Progenitor cell of endocrine pancreas (in vitro differentiated cells): ENCODE results near the gene ARHGAP26. TPM values are rescaled to one million over a fixed set of nuclear protein-coding genes. Genes with fewer than 3 reads are reported as not detected.

Experiments used
- DNase-seq: peaks from one replicate; pipeline ENCODE4 v3.0.0; 2021; ENCODE audit warnings: low spot score; ENCODE audit not compliant: unreplicated experiment
- H3K27ac Mint-ChIP-seq: 2 replicates; pipeline ENCODE4 v1.8.0; 2021; ENCODE audit warnings: mild to moderate bottlenecking, moderate library complexity, mixed read lengths
- H3K27me3 Mint-ChIP-seq: 2 replicates; pipeline ENCODE4 v1.8.0; 2021; ENCODE audit warnings: mixed read lengths
- H3K36me3 Mint-ChIP-seq: 2 replicates; pipeline ENCODE4 v1.8.0; 2022; ENCODE audit warnings: mixed read lengths; ENCODE audit not compliant: insufficient read depth
- H3K4me1 Mint-ChIP-seq: 2 replicates; pipeline ENCODE4 v1.8.0; 2021; ENCODE audit warnings: low read depth, mixed read lengths
- H3K4me3 Mint-ChIP-seq: 2 replicates; pipeline ENCODE4 v1.8.0; 2021; ENCODE audit warnings: low read depth, mild to moderate bottlenecking, moderate library complexity, mixed read lengths
- H3K9me3 Mint-ChIP-seq: 2 replicates; pipeline ENCODE4 v1.8.0; 2021; ENCODE audit warnings: low read depth, mixed read lengths
- CTCF ChIP-seq: fragments of 200-600 bp; sonication (generic); IDR thresholded peaks from one replicate; pipeline ENCODE4 v1.5.0; 2021; ENCODE audit warnings: antibody characterized with exemption, mild to moderate bottlenecking; ENCODE audit not compliant: unreplicated experiment
- total RNA-seq: library from RNA; stranded (reverse); gene quantifications from 2 replicates; pipeline ENCODE4 v1.2.1, GENCODE V29; 2021

ARHGAP26 gene
- total RNA-seq, 1 donor from 2014 or later = 21.3 TPM

GRCh38 chr5:143047091-143047490 is 276.9 kb downstream of the ARHGAP26 start:
- Mint-ChIP-seq H3K9me3 (no peaks in the 10 kb centered on the region), H3K27me3 (no peaks in the 10 kb centered on the region)
- no peak for TF ChIP-seq CTCF

GRCh38 chr5:143050183-143050582 is 280.0 kb downstream of the ARHGAP26 start:
- peaks cover 16% of the 10 kb centered on the region for H3K4me1 Mint-ChIP-seq
- H3K4me3 Mint-ChIP-seq = no peak overlapping the region
- no peaks in the 10 kb centered on the region for H3K36me3 Mint-ChIP-seq
- no peaks in the 10 kb centered on the region for H3K9me3 Mint-ChIP-seq
- no peak overlapping the region for H3K27ac Mint-ChIP-seq
- DNase-seq = no peak
- no peak for TF ChIP-seq CTCF
- no peaks in the 10 kb centered on the region for H3K27me3 Mint-ChIP-seq

More at GRCh38 chr5:143047091-143047490, 276.9 kb downstream of the ARHGAP26 start:
- H3K4me3 Mint-ChIP-seq = no peak overlapping the region
- no peak for DNase-seq
- peaks cover 5% of the 10 kb centered on the region for H3K36me3 Mint-ChIP-seq
- no peak overlapping the region for H3K27ac Mint-ChIP-seq
- H3K4me1 Mint-ChIP-seq = peaks cover 10% of the 10 kb centered on the region

- TF ChIP-seq CTCF = no peak
- H3K36me3 Mint-ChIP-seq = peaks cover under 1% of the 10 kb centered on the region
- H3K4me3 Mint-ChIP-seq = no peak overlapping the region
- H3K4me1 Mint-ChIP-seq = peaks cover 16% of the 10 kb centered on the region
- H3K9me3 Mint-ChIP-seq = no peaks in the 10 kb centered on the region
- H3K27ac Mint-ChIP-seq = peak overlapping the region; percentile 34
- DNase-seq = no peak
- no peaks in the 10 kb centered on the region for H3K27me3 Mint-ChIP-seq
These were observed 281.3 kb downstream of the ARHGAP26 start for GRCh38 chr5:143051244-143052058.

GRCh38 chr5:143052967-143053682 is 282.9 kb downstream of the ARHGAP26 start:
- Mint-ChIP-seq H3K9me3 (no peaks in the 10 kb centered on the region), H3K4me1 (peaks cover 16% of the 10 kb centered on the region), H3K27ac (peak overlapping the region; percentile 21), H3K4me3 (no peak overlapping the region), H3K36me3 (peaks cover 2% of the 10 kb centered on the region), H3K27me3 (no peaks in the 10 kb centered on the region)
- no peak for TF ChIP-seq CTCF
- no peak for DNase-seq

GRCh38 chr5:143053780-143054179 is 283.6 kb downstream of the ARHGAP26 start:
- TF ChIP-seq CTCF = no peak
- H3K9me3 Mint-ChIP-seq = no peaks in the 10 kb centered on the region
- no peaks in the 10 kb centered on the region for H3K27me3 Mint-ChIP-seq
- H3K4me1 Mint-ChIP-seq = peaks cover 16% of the 10 kb centered on the region
- DNase-seq = no peak
- peaks cover 6% of the 10 kb centered on the region for H3K36me3 Mint-ChIP-seq
- H3K4me3 Mint-ChIP-seq = no peak overlapping the region
- H3K27ac Mint-ChIP-seq = no peak overlapping the region
